ENCODE data around the gene LTB4R. TPM values are rescaled to one million over a fixed set of nuclear protein-coding genes. Genes with fewer than 3 reads are reported as not detected.
A peak's percentile ranks its signal among the peaks of the same experiment; 100 is the strongest.

LTB4R gene
- total RNA-seq, 2 experiments from 2014 or later, result 11.6 to 11.7 TPM

DNA sequence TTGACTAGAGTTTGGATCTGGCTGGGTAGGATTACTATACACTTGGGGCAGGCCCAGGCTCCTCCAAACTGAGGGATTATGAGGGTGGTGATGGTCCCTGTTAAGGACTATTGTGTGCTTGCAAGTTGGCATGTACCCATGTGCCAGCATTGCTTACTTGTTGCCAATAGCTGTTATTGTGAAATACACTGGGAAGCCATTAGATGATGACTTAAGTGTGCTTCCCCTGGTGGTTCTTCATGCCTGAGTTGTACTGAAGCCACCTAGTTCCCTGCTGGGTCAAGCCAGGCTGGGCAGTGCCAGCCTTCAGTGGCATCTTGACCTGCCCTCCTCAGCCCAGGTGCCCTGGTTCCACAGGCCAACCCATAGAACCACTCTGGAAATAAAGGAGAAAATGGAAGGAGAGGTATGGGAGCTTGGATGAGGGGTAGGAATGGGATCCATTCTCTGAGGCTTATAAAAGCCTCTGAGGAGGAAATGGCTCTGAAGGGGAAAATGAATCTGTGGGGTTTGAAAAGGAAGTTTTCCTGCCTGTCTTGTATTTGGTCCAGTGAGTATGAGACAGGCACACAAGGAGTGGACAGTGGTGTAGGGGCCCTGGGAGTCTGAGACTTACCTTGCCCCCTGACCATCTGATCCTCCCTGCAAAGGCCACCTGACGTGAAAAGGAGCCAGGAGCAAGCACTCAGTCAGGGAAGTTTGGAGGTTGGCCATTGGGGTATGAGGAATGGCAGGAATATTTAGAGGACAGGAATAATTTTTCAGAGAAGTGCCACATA, 724 bp downstream of the LTB4R start:
- Mint-ChIP-seq H3K9me3 (no peaks in the 10 kb centered on the region), H3K4me1 (ENCODE audit: low read depth) (peaks cover 66% of the 10 kb centered on the region), H3K27ac (peak overlapping the region; percentile 81), H3K36me3 (ENCODE audit: low read depth) (peaks cover 27% of the 10 kb centered on the region), H3K4me3 (peak overlapping the region; percentile 58), H3K27me3 (no peaks in the 10 kb centered on the region)
- POLR2A ChIA-PET, result interaction anchor here (1.0 to 5.3 kb wide), 12 partner anchors 12 to 130 kb away, joined by 3 to 54 read pairs (median 4); partner anchors contain the start of genes CBLN3, CHMP4A, DHRS1 and KHNYN
- no peak for DNase-seq
- intact Hi-C loops (cut with micrococcal nuclease), result no loop called here
- TF ChIP-seq, protein P1, sequence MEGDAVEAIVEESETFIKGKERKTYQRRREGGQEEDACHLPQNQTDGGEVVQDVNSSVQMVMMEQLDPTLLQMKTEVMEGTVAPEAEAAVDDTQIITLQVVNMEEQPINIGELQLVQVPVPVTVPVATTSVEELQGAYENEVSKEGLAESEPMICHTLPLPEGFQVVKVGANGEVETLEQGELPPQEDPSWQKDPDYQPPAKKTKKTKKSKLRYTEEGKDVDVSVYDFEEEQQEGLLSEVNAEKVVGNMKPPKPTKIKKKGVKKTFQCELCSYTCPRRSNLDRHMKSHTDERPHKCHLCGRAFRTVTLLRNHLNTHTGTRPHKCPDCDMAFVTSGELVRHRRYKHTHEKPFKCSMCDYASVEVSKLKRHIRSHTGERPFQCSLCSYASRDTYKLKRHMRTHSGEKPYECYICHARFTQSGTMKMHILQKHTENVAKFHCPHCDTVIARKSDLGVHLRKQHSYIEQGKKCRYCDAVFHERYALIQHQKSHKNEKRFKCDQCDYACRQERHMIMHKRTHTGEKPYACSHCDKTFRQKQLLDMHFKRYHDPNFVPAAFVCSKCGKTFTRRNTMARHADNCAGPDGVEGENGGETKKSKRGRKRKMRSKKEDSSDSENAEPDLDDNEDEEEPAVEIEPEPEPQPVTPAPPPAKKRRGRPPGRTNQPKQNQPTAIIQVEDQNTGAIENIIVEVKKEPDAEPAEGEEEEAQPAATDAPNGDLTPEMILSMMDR (IDR thresholded peaks at IDR 0.05), result no peak
- ATAC-seq, result no peak
- CTCF ChIA-PET, result interaction anchor here (1.2 to 28.2 kb wide), 8 partner anchors 10 to 125 kb away, joined by 3 to 873 read pairs (median 38); partner anchors contain the start of genes ADCY4, DHRS1, GMPR2 and KHNYN

DNA sequence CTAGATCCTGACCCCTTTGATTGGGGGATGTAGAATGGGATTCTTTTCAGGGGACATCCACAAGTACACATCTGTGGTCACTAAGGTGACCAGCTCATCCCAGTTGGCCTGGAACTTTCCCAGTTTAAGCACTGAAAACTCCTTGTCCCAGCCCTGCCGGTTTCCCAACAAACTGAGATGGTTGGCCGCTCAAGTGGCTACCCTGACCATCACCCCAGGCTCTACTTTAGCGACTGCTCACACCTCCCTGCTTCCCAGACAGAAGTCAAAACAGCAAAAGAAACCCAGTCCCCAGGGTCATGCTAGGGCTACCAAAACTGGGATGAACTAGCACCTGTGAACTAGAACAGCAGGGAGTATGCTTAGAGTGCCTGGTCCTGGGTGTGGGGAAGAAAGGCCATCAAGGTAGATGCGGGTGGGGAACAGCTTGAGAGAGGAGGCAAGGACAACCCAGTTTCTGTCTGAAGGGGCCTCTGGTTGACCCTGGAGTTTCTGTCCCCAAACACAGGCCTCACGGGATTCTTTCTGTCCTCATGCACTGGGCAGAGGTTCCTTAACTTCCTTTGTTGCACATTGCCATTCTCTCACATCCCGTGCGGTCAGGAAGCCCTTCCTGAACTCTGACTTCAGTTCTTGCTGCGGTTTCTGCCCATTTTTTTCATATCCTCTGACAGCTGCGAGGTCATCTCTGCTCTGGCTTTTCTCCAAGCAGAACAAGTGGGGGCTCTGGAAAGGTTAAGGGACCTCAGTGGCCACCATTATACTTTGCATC, 1.6 kb downstream of the LTB4R start:
- H3K4me3 Mint-ChIP-seq, result peak overlapping the region; percentile 58
- peak overlapping the region; percentile 63 for H3K27ac Mint-ChIP-seq
- no peaks in the 10 kb centered on the region for H3K9me3 Mint-ChIP-seq
- H3K36me3 Mint-ChIP-seq (ENCODE audit: low read depth), result peaks cover 22% of the 10 kb centered on the region
- no peaks in the 10 kb centered on the region for H3K27me3 Mint-ChIP-seq
- POLR2A ChIA-PET, result interaction anchor here (1.9 to 5.3 kb wide), 3 partner anchors 12 to 70 kb away, joined by 4 to 54 read pairs (median 9); partner anchors contain the start of genes DHRS1, NOP9 and TINF2
- CTCF ChIA-PET, result interaction anchor here (1.2 to 28.2 kb wide), 5 partner anchors 13 to 118 kb away, joined by 3 to 873 read pairs (median 34); partner anchors contain the start of genes ADCY4, DHRS1, GMPR2 and KHNYN
- intact Hi-C loops (cut with micrococcal nuclease), result no loop called here
- ATAC-seq (no peak), DNase-seq (peak; percentile 48)
- TF ChIP-seq, protein P1 (IDR thresholded peaks at IDR 0.05), result no peak
- H3K4me1 Mint-ChIP-seq (ENCODE audit: low read depth), result peaks cover 67% of the 10 kb centered on the region

DNA sequence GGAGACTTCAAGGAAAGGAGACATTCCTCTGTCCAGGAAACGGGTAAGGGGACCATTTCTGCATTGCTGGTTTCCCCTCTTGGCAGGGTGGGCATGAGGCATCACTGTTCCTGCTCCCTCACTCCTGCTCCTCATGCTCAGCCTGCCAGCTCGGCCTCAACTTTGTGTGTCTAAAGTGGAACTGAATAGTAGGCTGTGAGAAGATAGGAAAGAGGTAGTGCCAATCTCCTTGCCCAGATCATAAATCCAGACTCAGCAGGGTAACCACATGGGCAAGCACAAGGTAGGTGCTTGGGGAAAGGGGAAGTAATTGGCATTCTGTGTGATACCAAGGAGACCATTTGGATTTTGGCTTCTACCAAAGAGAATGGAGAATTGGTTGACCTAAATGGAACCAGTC, 2.6 kb downstream of the LTB4R start:
- TF ChIP-seq, protein P1 (IDR thresholded peaks at IDR 0.05), result no peak
- CTCF ChIA-PET, result interaction anchor here (0.8 to 28.2 kb wide), 6 partner anchors 14 to 122 kb away, joined by 3 to 873 read pairs (median 19); partner anchors contain the start of genes ADCY4, DHRS1, GMPR2 and KHNYN
- Mint-ChIP-seq H3K4me1 (ENCODE audit: low read depth) (peaks cover 60% of the 10 kb centered on the region), H3K27ac (peak overlapping the region; percentile 13), H3K9me3 (no peaks in the 10 kb centered on the region), H3K27me3 (no peaks in the 10 kb centered on the region), H3K4me3 (no peak overlapping the region), H3K36me3 (ENCODE audit: low read depth) (peaks cover 16% of the 10 kb centered on the region)
- POLR2A ChIA-PET, result interaction anchor here (0.7 to 2.2 kb wide), 3 partner anchors 11 to 127 kb away, joined by 3 to 9 read pairs (median 4); partner anchors contain the start of gene TINF2
- DNase-seq, result no peak
- intact Hi-C loops (cut with micrococcal nuclease), result no loop called here
- ATAC-seq, result no peak

DNA sequence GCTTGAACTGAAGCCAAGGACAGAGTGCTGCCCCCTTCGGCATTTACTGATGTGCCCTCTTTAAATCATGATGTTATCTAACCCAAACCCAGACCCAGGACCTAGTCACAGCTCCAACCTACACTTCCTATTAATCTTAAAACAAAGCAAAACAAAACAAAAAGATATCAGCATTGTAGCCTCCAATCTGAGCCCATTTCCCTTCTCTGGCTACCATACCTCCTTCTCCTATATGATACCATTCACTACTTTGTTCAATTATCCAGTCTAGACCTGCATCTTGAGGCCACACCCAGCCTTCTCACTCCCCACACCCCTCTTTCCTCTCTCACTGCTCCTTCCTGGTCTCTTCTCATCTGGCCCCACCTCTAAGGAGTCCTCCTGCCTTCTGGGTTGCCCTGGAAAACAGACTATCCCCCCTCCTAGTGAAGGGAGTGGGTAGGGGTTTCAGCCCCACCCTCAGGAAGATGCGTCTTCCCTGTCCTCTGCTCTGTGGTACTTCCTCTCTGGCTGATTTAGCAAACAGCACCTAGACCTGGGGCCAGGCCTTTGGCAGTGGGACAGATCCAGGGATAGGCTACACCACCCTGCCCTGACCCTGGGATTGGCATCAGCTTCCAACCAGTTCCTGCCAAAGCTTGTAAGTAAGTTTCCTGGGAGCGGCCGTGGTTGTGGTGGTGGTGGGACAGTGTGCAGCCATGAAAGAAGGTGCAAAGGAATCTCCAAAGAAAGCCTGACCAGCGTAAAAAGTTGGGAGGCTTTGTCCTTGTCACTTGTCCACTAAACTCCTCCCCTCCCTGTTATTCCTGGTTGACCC, 3.3 kb downstream of the LTB4R start:
- DNase-seq (no peak), ATAC-seq (no peak)
- peaks cover 56% of the 10 kb centered on the region for H3K4me1 Mint-ChIP-seq (ENCODE audit: low read depth)
- H3K27ac Mint-ChIP-seq, result peak overlapping the region; percentile 13
- H3K9me3 Mint-ChIP-seq, result no peaks in the 10 kb centered on the region
- H3K4me3 Mint-ChIP-seq, result no peak overlapping the region
- H3K36me3 Mint-ChIP-seq (ENCODE audit: low read depth), result peaks cover 9% of the 10 kb centered on the region
- ChIA-PET POLR2A (interaction anchor here (0.7 to 2.2 kb wide), 3 partner anchors 10 to 127 kb away, joined by 3 to 9 read pairs (median 4); partner anchors contain the start of gene TINF2), CTCF (interaction anchor here (0.8 to 28.2 kb wide), 6 partner anchors 15 to 122 kb away, joined by 3 to 873 read pairs (median 19); partner anchors contain the start of genes ADCY4, DHRS1, GMPR2 and KHNYN)
- intact Hi-C loops (cut with micrococcal nuclease), result no loop called here
- TF ChIP-seq, protein P1 (IDR thresholded peaks at IDR 0.05), result no peak
- no peaks in the 10 kb centered on the region for H3K27me3 Mint-ChIP-seq

All from activated CD8-positive, alpha-beta T cell treated with anti-CD3 and anti-CD28 coated beads for 36 hours (primary cell).